H7 (cell line): ENCODE measurements around the gene NUMB. TPM values are rescaled to one million over a fixed set of nuclear protein-coding genes. Genes with fewer than 3 reads are reported as not detected.
A peak's percentile ranks its signal among the peaks of the same experiment; 100 is the strongest.

Source experiments
- DNase-seq: peaks from one replicate; pipeline ENCODE4 v3.0.0; 2012
- H3K27me3 ChIP-seq: 2 replicates; pipeline ENCODE4 v1.6.0; 2011; ENCODE audit warnings: mild to moderate bottlenecking, low read length; ENCODE audit not compliant: control insufficient read depth, insufficient read depth
- H3K36me3 ChIP-seq: replicated peaks from 2 replicates; pipeline ENCODE4 v1.5.1; 2011; ENCODE audit warnings: low read length; ENCODE audit not compliant: control insufficient read depth, insufficient read depth
- H3K4me3 ChIP-seq: 2 replicates; pipeline ENCODE4 v1.5.1; 2011; ENCODE audit warnings: low read depth, mild to moderate bottlenecking, control low read depth, low read length, moderate library complexity; ENCODE audit not compliant: insufficient read depth
- total RNA-seq: library from RNA; depleted of rRNA; stranded (reverse); fragments of >200 nt; shearing (Covaris generic); gene quantifications from 2 replicates; pipeline ENCODE4 v1.2.3, GENCODE V29; 2014

Gene NUMB
- total RNA-seq, 1 experiment from 2014 or later, result 15.3 TPM

- H3K4me3 ChIP-seq, result no peak overlapping the region
These were observed 213.6 kb downstream of the NUMB start for GRCh38 chr14:73244541-73245290.

DNA sequence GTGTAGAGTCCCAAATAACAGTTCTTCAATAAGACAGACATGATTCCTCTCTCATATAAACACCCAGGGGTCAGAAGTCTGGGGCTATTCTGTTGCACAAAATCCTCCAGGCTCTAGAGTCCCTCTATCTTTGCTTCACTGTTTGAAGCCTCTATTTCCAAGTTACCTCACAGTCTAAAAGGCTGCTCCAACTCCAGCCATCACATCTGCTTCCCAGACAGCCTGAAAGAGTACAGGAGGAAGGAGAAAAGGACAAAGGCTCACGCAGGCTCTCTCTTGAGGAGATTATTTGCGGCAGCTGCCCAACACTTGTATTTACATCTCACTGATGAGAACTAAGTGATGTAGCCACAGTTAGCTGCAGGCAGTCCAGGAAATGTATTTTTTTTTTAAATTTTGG is 214.6 kb downstream of the NUMB start:
- no peaks in the 10 kb centered on the region for H3K36me3 ChIP-seq
- no peak for DNase-seq
- H3K4me3 ChIP-seq, result no peak overlapping the region
- peaks cover 40% of the 10 kb centered on the region for H3K27me3 ChIP-seq

More at GRCh38 chr14:73244541-73245290, 213.6 kb downstream of the NUMB start:
- Histone ChIP-seq H3K27me3 (peaks cover 30% of the 10 kb centered on the region), H3K36me3 (no peaks in the 10 kb centered on the region)
- DNase-seq, result no peak

- no peaks in the 10 kb centered on the region for H3K36me3 ChIP-seq
- no peak overlapping the region for H3K4me3 ChIP-seq
- peak; percentile 40 for DNase-seq
- H3K27me3 ChIP-seq, result peaks cover 44% of the 10 kb centered on the region
These were observed 215.0 kb downstream of the NUMB start for GRCh38 chr14:73243341-73243740.

GRCh38 chr14:73242357-73242901 is 215.9 kb downstream of the NUMB start:
- Histone ChIP-seq H3K27me3 (peaks cover 53% of the 10 kb centered on the region), H3K4me3 (no peak overlapping the region)
- DNase-seq, result peak; percentile 62

GRCh38 chr14:73241481-73242165 is 216.7 kb downstream of the NUMB start:
- peaks cover 61% of the 10 kb centered on the region for H3K27me3 ChIP-seq
- no peaks in the 10 kb centered on the region for H3K36me3 ChIP-seq
- H3K4me3 ChIP-seq, result no peak overlapping the region
- DNase-seq, result peak; percentile 68

More at GRCh38 chr14:73242357-73242901, 215.9 kb downstream of the NUMB start:
- H3K36me3 ChIP-seq, result no peaks in the 10 kb centered on the region

DNA sequence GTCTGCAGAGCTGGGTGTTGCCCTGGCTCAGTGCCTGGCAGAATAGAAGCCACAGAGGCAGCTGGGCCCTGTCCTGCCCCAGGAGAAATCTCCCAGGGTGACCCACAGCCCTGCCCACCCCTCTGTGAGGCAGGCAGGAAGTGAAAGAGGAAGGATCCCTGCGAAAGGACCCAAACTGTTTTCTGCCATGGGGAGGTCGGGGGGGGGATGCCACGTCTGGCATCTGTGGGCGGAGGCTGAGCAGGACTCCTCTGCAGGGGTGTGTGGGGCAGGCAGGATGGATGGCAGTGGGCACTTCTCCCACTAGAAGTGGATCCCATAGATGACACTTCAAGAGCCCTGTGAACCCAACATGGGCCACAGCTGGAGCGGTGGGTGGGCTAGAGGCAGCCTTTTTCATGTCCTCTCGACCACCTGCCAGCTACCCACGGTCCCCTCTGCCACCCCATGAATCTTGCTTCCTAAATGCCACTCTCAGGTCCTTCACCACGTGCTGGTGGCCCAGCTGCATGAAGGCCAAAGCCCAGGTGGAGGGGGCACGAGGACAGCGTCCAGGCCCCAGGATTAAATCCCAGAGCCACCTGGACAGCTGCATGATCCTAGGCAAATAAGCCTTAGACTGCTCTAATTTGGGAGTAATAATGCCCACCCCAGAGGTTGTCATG is 217.4 kb downstream of the NUMB start:
- DNase-seq, result no peak
- Histone ChIP-seq H3K27me3 (peaks cover 68% of the 10 kb centered on the region), H3K4me3 (no peak overlapping the region), H3K36me3 (no peaks in the 10 kb centered on the region)

DNA sequence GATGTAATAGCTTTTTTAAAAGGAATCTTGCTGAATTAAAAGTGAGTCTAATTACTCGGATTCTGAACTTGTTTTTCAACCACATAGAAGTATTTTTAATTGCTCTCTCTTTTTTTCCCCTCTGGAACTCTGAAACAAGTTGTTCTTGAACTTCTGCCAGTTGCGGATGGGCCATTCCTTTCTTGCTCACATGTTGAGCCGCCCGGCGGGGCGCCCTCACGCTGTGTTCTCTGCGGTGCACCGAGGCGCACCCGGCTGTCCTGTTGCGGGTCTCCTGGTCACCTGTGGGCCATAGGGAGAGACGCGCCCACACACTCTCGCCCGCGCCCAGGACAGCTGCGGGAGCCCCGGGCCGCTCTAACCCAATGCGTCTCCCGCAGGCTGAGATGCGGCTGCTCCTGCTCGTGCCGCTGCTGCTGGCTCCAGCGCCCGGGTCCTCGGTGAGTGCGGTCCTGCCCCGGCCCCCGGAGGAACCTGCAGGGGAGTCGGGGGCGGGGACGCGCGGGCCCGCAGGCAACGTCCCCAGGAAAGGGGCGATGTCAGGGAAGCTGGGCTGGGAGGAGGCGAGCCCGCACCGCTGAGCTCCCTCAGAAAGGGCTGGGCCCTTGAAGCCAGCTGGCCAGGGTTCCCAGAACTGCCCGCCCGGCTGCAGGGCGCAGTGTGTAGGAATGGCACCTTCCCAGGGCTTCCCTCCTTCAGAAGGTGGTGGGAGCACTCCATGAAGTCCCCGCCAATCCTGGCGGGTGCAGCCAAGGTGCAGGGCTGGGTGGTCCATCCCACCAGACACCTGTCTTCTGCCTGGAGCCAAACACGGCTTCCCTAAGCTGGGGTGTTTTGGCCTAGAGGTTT is 218.7 kb downstream of the NUMB start:
- peak; percentile 92 for DNase-seq
- peaks cover 64% of the 10 kb centered on the region for H3K27me3 ChIP-seq
- H3K4me3 ChIP-seq, result peak overlapping the region; percentile 22; the same call in 1 of the 2 replicates
- no peaks in the 10 kb centered on the region for H3K36me3 ChIP-seq

- Histone ChIP-seq H3K4me3 (no peak overlapping the region), H3K36me3 (no peaks in the 10 kb centered on the region), H3K27me3 (peaks cover 64% of the 10 kb centered on the region)
- no peak for DNase-seq
These were observed 219.4 kb downstream of the NUMB start for GRCh38 chr14:73238941-73239340.

GRCh38 chr14:73238424-73238852 is 219.9 kb downstream of the NUMB start:
- no peak for DNase-seq

DNA sequence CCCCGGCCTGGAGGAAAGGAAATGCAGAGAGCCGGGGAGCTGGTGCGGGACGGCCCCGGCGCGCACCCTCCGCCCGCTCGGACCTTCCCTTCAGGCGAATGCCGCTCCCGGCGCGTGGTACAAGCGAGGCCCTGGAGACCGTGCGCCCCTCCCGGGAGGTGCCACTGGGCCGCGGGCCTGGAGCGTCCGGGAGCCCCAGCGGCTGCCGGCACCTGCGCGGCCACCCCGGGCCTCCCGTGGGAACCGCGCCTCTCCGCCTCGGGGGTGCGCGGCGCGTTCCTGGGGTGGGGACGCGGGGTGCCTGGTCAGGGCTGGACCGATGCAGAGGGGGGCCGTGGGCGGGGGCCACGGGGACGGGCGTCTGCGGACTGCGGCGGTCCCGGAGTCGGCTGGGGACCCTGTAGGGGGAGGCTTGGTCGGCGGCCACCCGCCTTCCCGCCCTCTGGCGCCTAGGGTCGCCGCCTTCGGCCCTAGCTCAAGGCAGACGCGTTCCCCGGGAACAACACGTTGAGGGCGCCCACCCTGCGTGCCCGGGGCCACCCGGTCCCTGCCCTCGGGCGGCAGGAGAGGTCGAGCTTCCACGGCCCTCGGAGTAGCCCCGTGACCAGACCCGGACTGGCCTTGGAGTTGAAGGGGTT is 220.4 kb downstream of the NUMB start:
- H3K36me3 ChIP-seq, result no peaks in the 10 kb centered on the region
- H3K4me3 ChIP-seq, result peak overlapping the region; percentile 45
- H3K27me3 ChIP-seq, result peaks cover 67% of the 10 kb centered on the region
- peak; percentile 91 for DNase-seq

More at GRCh38 chr14:73238424-73238852, 219.9 kb downstream of the NUMB start:
- Histone ChIP-seq H3K27me3 (peaks cover 66% of the 10 kb centered on the region), H3K4me3 (peak overlapping the region; percentile 45), H3K36me3 (no peaks in the 10 kb centered on the region)

GRCh38 chr14:73237219-73237785 is 221.0 kb downstream of the NUMB start, which contains the start of gene PAPLN:
Gene PAPLN, plus strand, starts transcription at chr14:73237506. Its CDS starts 2,273 bp downstream, at chr14:73239779.
- Histone ChIP-seq H3K36me3 (no peaks in the 10 kb centered on the region), H3K4me3 (peak within 1 kb of the TSS; percentile 45), H3K27me3 (peaks cover 67% of the 10 kb centered on the region)
- peak; percentile 87 for DNase-seq

- Histone ChIP-seq H3K36me3 (no peaks in the 10 kb centered on the region), H3K27me3 (peaks cover 64% of the 10 kb centered on the region), H3K4me3 (peak overlapping the region; percentile 45; the same call in 1 of the 2 replicates)
- peak; percentile 70 for DNase-seq
These were observed 221.6 kb downstream of the NUMB start for GRCh38 chr14:73236752-73237218.

DNA sequence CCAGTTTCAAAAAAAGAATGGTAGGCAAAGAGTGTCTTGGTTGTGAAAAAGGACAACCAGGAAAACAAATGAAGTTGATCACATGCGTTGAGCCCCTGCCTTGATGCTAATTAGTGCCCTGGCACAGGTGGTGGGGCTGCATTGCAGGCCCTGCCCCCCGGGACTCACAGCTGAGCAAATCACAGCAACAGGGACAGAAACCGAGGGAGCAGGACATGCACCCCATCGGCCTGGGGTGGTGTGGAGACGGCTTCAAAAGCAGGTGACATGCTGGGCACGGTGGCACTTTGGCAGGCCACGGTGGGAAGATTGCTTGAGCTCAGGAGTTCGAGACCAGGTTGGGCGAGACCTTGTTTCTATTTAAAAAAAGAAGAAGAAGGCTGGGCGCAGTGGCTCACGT is 222.2 kb downstream of the NUMB start:
- DNase-seq, result peak; percentile 79
- Histone ChIP-seq H3K36me3 (no peaks in the 10 kb centered on the region), H3K4me3 (no peak overlapping the region), H3K27me3 (peaks cover 60% of the 10 kb centered on the region)
